HepG2 (cell line): ENCODE results near the gene NHERF2. TPM values are rescaled to one million over a fixed set of nuclear protein-coding genes. Genes with fewer than 3 reads are reported as not detected.

ENCODE experiments used
- CHD4 ChIP-seq: fragments of 200-600 bp; sonication (generic); IDR thresholded peaks from 2 replicates; pipeline ENCODE4 v1.7.0; 2017; ENCODE audit warnings: mild to moderate bottlenecking, low read length, borderline replicate concordance
- MAF1 ChIP-seq: sonication (generic); formaldehyde crosslinking; IDR thresholded peaks from 2 replicates; pipeline ENCODE4 v1.5.0; 2020; ENCODE audit warnings: missing genetic modification reagents, borderline replicate concordance
- NFE2L2 ChIP-seq: fragments of 150-350 bp; IDR thresholded peaks from 2 replicates; pipeline ENCODE4 v1.6.1; 2014; ENCODE audit warnings: low read length
- PRPF4 ChIP-seq: fragments of 200-400 bp; formaldehyde crosslinking; IDR thresholded peaks from 2 replicates; pipeline ENCODE4 v1.6.1; 2016; ENCODE audit warnings: low read length, low read depth; ENCODE audit not compliant: poor library complexity, severe bottlenecking
- RCOR2 ChIP-seq: IDR thresholded peaks from 2 replicates; pipeline ENCODE4 v1.6.1; 2016; ENCODE audit warnings: missing biosample characterization, missing genetic modification reagents
- SALL2 ChIP-seq: sonication (generic); formaldehyde crosslinking; IDR thresholded peaks from 2 replicates; pipeline ENCODE4 v1.8.1; 2023; ENCODE audit warnings: mild to moderate bottlenecking, missing genetic modification reagents, inconsistent platforms
- SIN3A ChIP-seq: IDR thresholded peaks from 2 replicates; pipeline ENCODE4 v1.6.1; 2011; ENCODE audit warnings: low read depth, mild to moderate bottlenecking, control low read depth, low read length, borderline replicate concordance
- STAG1 ChIP-seq: sonication (generic); formaldehyde crosslinking; IDR thresholded peaks from 2 replicates; pipeline ENCODE4 v1.4.0; 2020; ENCODE audit warnings: missing genetic modification reagents
- ZNF101 ChIP-seq: sonication (generic); formaldehyde crosslinking; IDR thresholded peaks from 2 replicates; pipeline ENCODE4 v1.4.0; 2020; ENCODE audit warnings: mild to moderate bottlenecking, low read depth, missing genetic modification reagents, borderline replicate concordance
- ZNF232 ChIP-seq: sonication (generic); formaldehyde crosslinking; IDR thresholded peaks from 2 replicates; pipeline ENCODE4 v1.4.0; 2020; ENCODE audit warnings: missing genetic modification reagents, borderline replicate concordance
- ZNF317 ChIP-seq: sonication (generic); formaldehyde crosslinking; IDR thresholded peaks from 2 replicates; pipeline ENCODE4 v1.5.0; 2020; ENCODE audit warnings: mild to moderate bottlenecking, missing genetic modification reagents
- ZNF331 ChIP-seq: sonication (generic); formaldehyde crosslinking; IDR thresholded peaks from 2 replicates; pipeline ENCODE4 v1.4.0; 2020; ENCODE audit warnings: missing genetic modification reagents
- ZNF552 ChIP-seq: sonication (generic); formaldehyde crosslinking; IDR thresholded peaks from 2 replicates; pipeline ENCODE4 v1.9.0; 2022; ENCODE audit warnings: missing genetic modification reagents, mild to moderate bottlenecking, borderline replicate concordance
- ZNF614 ChIP-seq: IDR thresholded peaks from 2 replicates; pipeline ENCODE4 v1.6.1; 2018; ENCODE audit warnings: missing biosample characterization, missing genetic modification reagents, inconsistent platforms, borderline replicate concordance
- ZNF672 ChIP-seq: sonication (generic); formaldehyde crosslinking; IDR thresholded peaks from 2 replicates; pipeline ENCODE4 v1.8.1; 2022; ENCODE audit warnings: missing genetic modification reagents
- ZNF772 ChIP-seq: sonication (generic); formaldehyde crosslinking; IDR thresholded peaks from 2 replicates; pipeline ENCODE4 v1.5.0; 2020; ENCODE audit warnings: mild to moderate bottlenecking, missing genetic modification reagents
- ZNF83 ChIP-seq: sonication (generic); formaldehyde crosslinking; IDR thresholded peaks from 2 replicates; pipeline ENCODE4 v1.4.0; 2020; ENCODE audit warnings: missing genetic modification reagents, mild to moderate bottlenecking, borderline replicate concordance
- polyA plus RNA-seq, 8 experiments: library from polyadenylated mRNA; depleted of rRNA in 3 of 8; stranded (reverse) in 7 of 8; unstranded in 1 of 8; fragments of >200 nt; fragmentation: Illumina TruSeq in 4 of 8; extraction: Trizol in 4 of 8; gene quantifications; 2 replicates each; pipeline versions ENCODE4 v1.2.1 to v1.2.3, GENCODE V29; 2011 to 2016; ENCODE audit warnings: low read depth in 4 of 8, missing spikeins in 1 of 8, mixed read lengths in 1 of 8; ENCODE audit not compliant: insufficient read depth in 1 of 8
- total RNA-seq, 5 experiments: library from RNA; depleted of rRNA; stranded (reverse); fragments of >200 nt; fragmentation: Illumina TruSeq; extraction: Trizol; gene quantifications; 2 replicates each; pipeline ENCODE4 v1.2.3, GENCODE V29; 2016; ENCODE audit warnings: low read depth in 1 of 5
- TF ChIP-seq, protein P1 (sequence below), 2 experiments: sonication (generic) in 1 of 2; formaldehyde crosslinking in 1 of 2; IDR thresholded peaks; 2 replicates each; pipeline versions ENCODE4 v1.5.1 to v1.6.1; 2011 to 2020; ENCODE audit warnings: borderline replicate concordance in 1 of 2, low read depth in 1 of 2, low read length in 1 of 2, mild to moderate bottlenecking in 1 of 2, missing genetic modification reagents in 1 of 2, moderate library complexity in 1 of 2
- TF ChIP-seq, protein P2 (sequence below): sonication (generic); formaldehyde crosslinking; IDR thresholded peaks from 2 replicates; pipeline ENCODE4 v1.4.0; 2020; ENCODE audit warnings: low read depth, missing genetic modification reagents
- TF ChIP-seq, protein P3 (sequence below): sonication (generic); formaldehyde crosslinking; IDR thresholded peaks from 2 replicates; pipeline ENCODE4 v1.4.0; 2020; ENCODE audit warnings: missing genetic modification reagents, borderline replicate concordance

NHERF2 gene
- total and polyA plus RNA-seq, 2 of the 13 experiments (the other 11 are each of a cell fraction or from before 2014, with no cell fraction given) = 23.7 to 39.3 TPM

DNA sequence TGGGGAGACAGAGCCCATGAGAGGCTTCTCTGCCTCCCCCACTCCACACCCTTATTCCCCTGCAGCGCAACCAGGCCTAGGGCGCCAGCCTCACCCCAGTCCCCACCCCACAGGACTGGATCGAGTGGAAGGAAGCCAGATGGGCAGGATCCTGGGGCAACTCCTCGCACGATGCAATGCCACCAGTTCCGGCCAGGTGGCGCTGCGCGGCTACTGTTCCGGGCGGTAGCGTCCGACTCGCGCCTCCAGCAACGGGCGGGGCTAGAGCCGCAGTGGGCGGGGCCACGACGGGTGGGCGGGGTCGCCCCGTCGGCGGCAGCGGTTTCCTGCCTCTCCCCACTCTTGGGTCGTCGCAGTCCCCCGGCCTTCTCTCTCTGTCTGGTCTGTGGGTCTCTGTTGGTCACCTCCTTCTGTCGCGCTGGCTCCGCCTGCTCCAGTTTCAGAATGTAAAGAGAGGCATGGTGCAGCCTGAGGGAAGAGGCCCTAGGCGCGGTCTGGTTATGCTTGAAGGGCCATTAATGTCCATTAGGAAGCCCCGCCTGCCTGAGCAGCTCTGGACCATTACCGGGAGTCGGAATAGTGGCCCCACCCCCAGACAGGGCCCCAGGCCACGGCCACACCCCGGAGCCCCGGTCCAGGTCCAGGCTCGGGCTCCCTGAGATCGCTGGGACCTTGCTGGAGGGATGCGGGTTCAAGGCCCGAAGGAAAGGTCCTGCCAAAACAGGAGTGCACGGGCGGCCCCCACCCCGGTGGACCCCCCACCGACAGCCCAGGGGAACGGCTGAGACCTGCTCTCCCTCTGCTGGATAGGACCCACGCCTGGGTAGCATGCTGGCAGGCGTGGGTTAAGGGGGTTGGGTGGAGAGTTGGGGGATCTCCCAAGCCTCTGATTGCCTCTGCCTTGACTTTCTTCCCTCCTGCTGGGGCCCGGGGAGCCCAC lies 3.3 kb upstream of the NHERF2 start (continued):
- TF ChIP-seq, protein P1, sequence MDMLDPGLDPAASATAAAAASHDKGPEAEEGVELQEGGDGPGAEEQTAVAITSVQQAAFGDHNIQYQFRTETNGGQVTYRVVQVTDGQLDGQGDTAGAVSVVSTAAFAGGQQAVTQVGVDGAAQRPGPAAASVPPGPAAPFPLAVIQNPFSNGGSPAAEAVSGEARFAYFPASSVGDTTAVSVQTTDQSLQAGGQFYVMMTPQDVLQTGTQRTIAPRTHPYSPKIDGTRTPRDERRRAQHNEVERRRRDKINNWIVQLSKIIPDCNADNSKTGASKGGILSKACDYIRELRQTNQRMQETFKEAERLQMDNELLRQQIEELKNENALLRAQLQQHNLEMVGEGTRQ (IDR thresholded peaks at IDR 0.05; ENCODE audit: low read depth, low read length) = no peak
- TF ChIP-seq, protein P1 (CRISPR knock-in tag; IDR thresholded peaks at IDR 0.05; ENCODE audit: borderline replicate concordance) = no peak
- TF ChIP-seq SIN3A (no peak), ZNF614 (CRISPR knock-in tag) (no peak), ZNF83 (CRISPR knock-in tag) (no peak; the same call in 1 of the 2 replicates), ZNF331 (CRISPR knock-in tag) (0 out of 2 replicates have a peak, but pooled peaks have one; percentile 17), ZNF772 (CRISPR knock-in tag) (peak; percentile 66; the same call in 1 of the 2 replicates), ZNF672 (no peak), ZNF552 (CRISPR knock-in tag) (no peak; the same call in 1 of the 2 replicates), RCOR2 (no peak), NFE2L2 (no peak), SALL2 (CRISPR knock-in tag) (no peak), ZNF101 (CRISPR knock-in tag) (no peak), ZNF232 (CRISPR knock-in tag) (no peak), MAF1 (CRISPR knock-in tag) (no peak), ZNF317 (CRISPR knock-in tag) (no peak; the same call in 1 of the 2 replicates), STAG1 (CRISPR knock-in tag) (peak; percentile 96), PRPF4 (no peak), CHD4 (no peak)
- TF ChIP-seq, protein P2, sequence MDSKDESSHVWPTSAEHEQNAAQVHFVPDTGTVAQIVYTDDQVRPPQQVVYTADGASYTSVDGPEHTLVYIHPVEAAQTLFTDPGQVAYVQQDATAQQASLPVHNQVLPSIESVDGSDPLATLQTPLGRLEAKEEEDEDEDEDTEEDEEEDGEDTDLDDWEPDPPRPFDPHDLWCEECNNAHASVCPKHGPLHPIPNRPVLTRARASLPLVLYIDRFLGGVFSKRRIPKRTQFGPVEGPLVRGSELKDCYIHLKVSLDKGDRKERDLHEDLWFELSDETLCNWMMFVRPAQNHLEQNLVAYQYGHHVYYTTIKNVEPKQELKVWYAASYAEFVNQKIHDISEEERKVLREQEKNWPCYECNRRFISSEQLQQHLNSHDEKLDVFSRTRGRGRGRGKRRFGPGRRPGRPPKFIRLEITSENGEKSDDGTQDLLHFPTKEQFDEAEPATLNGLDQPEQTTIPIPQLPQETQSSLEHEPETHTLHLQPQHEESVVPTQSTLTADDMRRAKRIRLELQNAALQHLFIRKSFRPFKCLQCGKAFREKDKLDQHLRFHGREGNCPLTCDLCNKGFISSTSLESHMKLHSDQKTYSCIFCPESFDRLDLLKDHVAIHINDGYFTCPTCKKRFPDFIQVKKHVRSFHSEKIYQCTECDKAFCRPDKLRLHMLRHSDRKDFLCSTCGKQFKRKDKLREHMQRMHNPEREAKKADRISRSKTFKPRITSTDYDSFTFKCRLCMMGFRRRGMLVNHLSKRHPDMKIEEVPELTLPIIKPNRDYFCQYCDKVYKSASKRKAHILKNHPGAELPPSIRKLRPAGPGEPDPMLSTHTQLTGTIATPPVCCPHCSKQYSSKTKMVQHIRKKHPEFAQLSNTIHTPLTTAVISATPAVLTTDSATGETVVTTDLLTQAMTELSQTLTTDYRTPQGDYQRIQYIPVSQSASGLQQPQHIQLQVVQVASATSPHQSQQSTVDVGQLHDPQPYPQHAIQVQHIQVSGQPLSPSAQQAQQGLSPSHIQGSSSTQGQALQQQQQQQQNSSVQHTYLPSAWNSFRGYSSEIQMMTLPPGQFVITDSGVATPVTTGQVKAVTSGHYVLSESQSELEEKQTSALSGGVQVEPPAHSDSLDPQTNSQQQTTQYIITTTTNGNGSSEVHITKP (CRISPR knock-in tag) = 0 out of 2 replicates have a peak, but pooled peaks have one; percentile 21
- TF ChIP-seq, protein P3, sequence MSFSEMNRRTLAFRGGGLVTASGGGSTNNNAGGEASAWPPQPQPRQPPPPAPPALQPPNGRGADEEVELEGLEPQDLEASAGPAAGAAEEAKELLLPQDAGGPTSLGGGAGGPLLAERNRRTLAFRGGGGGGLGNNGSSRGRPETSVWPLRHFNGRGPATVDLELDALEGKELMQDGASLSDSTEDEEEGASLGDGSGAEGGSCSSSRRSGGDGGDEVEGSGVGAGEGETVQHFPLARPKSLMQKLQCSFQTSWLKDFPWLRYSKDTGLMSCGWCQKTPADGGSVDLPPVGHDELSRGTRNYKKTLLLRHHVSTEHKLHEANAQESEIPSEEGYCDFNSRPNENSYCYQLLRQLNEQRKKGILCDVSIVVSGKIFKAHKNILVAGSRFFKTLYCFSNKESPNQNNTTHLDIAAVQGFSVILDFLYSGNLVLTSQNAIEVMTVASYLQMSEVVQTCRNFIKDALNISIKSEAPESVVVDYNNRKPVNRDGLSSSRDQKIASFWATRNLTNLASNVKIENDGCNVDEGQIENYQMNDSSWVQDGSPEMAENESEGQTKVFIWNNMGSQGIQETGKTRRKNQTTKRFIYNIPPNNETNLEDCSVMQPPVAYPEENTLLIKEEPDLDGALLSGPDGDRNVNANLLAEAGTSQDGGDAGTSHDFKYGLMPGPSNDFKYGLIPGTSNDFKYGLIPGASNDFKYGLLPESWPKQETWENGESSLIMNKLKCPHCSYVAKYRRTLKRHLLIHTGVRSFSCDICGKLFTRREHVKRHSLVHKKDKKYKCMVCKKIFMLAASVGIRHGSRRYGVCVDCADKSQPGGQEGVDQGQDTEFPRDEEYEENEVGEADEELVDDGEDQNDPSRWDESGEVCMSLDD = no peak
